ENCODE measurements around the gene ACP4. TPM values are rescaled to one million over a fixed set of nuclear protein-coding genes. Genes with fewer than 3 reads are reported as not detected.

The ACP4 gene
- total RNA-seq, 1 experiment from 2014 or later, result not detected

DNA sequence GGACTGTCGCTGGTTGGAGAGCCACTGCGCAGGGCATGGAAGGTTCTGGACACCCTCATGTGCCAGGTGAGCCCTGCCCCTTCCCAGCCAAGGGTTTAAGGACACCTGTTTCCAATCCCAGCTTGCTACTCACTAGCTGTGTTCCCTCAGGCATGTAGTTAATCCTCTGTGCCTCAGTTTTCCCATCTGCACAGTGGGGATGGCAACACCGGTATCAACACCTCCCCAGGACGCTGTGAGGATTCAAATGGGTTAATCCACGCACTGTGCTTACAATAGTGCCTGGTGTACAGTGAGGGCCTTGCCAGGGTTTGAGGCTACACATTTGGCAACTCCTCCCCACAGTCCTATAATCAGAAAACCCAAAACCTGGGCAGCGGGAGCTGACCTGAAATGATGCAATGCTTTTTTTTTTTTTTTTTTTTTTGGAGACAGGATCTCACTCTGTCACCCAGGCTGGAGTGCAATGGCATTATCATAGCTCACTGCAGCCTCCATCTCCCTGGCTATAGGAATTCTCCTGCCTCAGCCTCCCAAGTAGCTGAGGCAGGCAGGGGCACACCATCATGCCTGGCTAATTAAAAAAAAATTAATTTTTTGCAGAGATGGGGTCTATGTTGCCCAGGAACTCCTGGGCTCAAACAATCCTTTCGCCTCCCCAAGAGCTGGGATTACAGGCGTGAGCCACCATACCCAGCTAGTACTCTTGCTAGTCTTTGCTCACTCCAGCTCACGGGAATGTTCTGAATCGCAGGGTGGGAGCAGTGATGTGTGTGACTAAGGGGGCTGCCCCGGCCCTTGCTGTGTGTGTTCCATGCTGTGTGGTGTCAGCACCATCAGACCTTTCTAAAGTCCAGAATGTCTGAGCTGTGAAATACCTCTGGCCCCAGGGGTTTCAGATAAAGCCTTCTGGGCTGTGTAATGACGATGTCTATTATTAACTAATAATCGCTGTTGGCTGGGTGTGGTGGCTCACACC lies 2.3 kb downstream of the ACP4 start:
- TF ChIP-seq CTCF (IDR thresholded peaks at IDR 0.05; ENCODE audit: unreplicated experiment), result no peak
- intact Hi-C loops (cut with micrococcal nuclease), result no loop called here
- BruUV-seq (replicated peaks), result no TSS peak
- H3K9me3 Mint-ChIP-seq (ENCODE audit: unreplicated experiment), result no peaks in the 10 kb centered on the region
- POLR2A ChIA-PET, result interaction anchor here (5.1 kb wide), 1 partner anchor 11 kb away, joined by 33 read pairs; no protein-coding TSS in a partner anchor
- no peak for DNase-seq (ENCODE audit: unreplicated experiment)
- no peaks in the 10 kb centered on the region for H3K27me3 Mint-ChIP-seq (ENCODE audit: insufficient read depth, unreplicated experiment)
- H3K4me1 Mint-ChIP-seq (ENCODE audit: insufficient read depth, unreplicated experiment), result no peaks in the 10 kb centered on the region
- H3K27ac Mint-ChIP-seq (ENCODE audit: low read depth, unreplicated experiment), result no peak overlapping the region
- peaks cover 34% of the 10 kb centered on the region for H3K36me3 Mint-ChIP-seq (ENCODE audit: insufficient read depth, unreplicated experiment)
- H3K4me3 Mint-ChIP-seq (ENCODE audit: unreplicated experiment), result no peak overlapping the region
- CTCF ChIA-PET, result interaction anchor here (0.6 to 2.6 kb wide), 4 partner anchors 9 to 854 kb away, joined by 3 to 7 read pairs (median 6); no protein-coding TSS in a partner anchor

- H3K9me3 Mint-ChIP-seq (ENCODE audit: unreplicated experiment), result no peaks in the 10 kb centered on the region
- peaks cover 42% of the 10 kb centered on the region for H3K36me3 Mint-ChIP-seq (ENCODE audit: insufficient read depth, unreplicated experiment)
- H3K27ac Mint-ChIP-seq (ENCODE audit: low read depth, unreplicated experiment), result no peak overlapping the region
- no peak for DNase-seq (ENCODE audit: unreplicated experiment)
- no peak overlapping the region for H3K4me3 Mint-ChIP-seq (ENCODE audit: unreplicated experiment)
- no peak for TF ChIP-seq CTCF (IDR thresholded peaks at IDR 0.05; ENCODE audit: unreplicated experiment)
- H3K27me3 Mint-ChIP-seq (ENCODE audit: insufficient read depth, unreplicated experiment), result no peaks in the 10 kb centered on the region
- intact Hi-C loops (cut with micrococcal nuclease), result loop anchor here (1.0 kb wide), 1 partner anchor 129 kb away; no protein-coding TSS in a partner anchor
- ChIA-PET CTCF (interaction anchor here (0.5 to 2.6 kb wide), 5 partner anchors 124 to 855 kb away, joined by 3 to 7 read pairs (median 5); no protein-coding TSS in a partner anchor), POLR2A (interaction anchor here (0.7 to 5.1 kb wide), 2 partner anchors 10 to 520 kb away, joined by 3 to 33 read pairs; no protein-coding TSS in a partner anchor)
- H3K4me1 Mint-ChIP-seq (ENCODE audit: insufficient read depth, unreplicated experiment), result no peaks in the 10 kb centered on the region
- TSS peak; percentile 0 for BruUV-seq (replicated peaks)
These were observed 3.4 kb downstream of the ACP4 start for GRCh38 chr19:50793558-50794065.

- Mint-ChIP-seq H3K27ac (ENCODE audit: low read depth, unreplicated experiment) (no peak overlapping the region), H3K27me3 (ENCODE audit: insufficient read depth, unreplicated experiment) (no peaks in the 10 kb centered on the region), H3K4me3 (ENCODE audit: unreplicated experiment) (no peak overlapping the region), H3K9me3 (ENCODE audit: unreplicated experiment) (no peaks in the 10 kb centered on the region), H3K4me1 (ENCODE audit: insufficient read depth, unreplicated experiment) (no peaks in the 10 kb centered on the region), H3K36me3 (ENCODE audit: insufficient read depth, unreplicated experiment) (peaks cover 43% of the 10 kb centered on the region)
- TF ChIP-seq CTCF (IDR thresholded peaks at IDR 0.05; ENCODE audit: unreplicated experiment), result no peak
- ChIA-PET POLR2A (interaction anchor here (0.7 to 5.1 kb wide), 4 partner anchors 9 to 520 kb away, joined by 3 to 33 read pairs (median 4); partner anchors contain the start of gene NR1H2), CTCF (interaction anchor here (0.5 to 1.9 kb wide), 3 partner anchors 11 to 184 kb away, joined by 3 to 5 read pairs (median 4); no protein-coding TSS in a partner anchor)
- no TSS peak for BruUV-seq (replicated peaks)
- intact Hi-C loops (cut with micrococcal nuclease), result loop anchor here (1.0 kb wide), 1 partner anchor 128 kb away; no protein-coding TSS in a partner anchor
- peak; percentile 57 for DNase-seq (ENCODE audit: unreplicated experiment)
These were observed 4.1 kb downstream of the ACP4 start for GRCh38 chr19:50794074-50794875.

Data from MCF 10A (cell line).